GM18907 (cell line): Measurements from ENCODE around the gene EDA.
"Not testable (repeated sequence)": the region's sequence is repeated elsewhere in the genome, so short reads cannot be mapped to it uniquely, and the experiment has no call there.

Experiments
- ATAC-seq: cut with Tn5 transposase; IDR thresholded peaks from one replicate; pipeline ENCODE4 v1.9.1; 2021; ENCODE audit warnings: mild to moderate bottlenecking, moderate library complexity; ENCODE audit not compliant: unreplicated experiment

EDA gene

DNA sequence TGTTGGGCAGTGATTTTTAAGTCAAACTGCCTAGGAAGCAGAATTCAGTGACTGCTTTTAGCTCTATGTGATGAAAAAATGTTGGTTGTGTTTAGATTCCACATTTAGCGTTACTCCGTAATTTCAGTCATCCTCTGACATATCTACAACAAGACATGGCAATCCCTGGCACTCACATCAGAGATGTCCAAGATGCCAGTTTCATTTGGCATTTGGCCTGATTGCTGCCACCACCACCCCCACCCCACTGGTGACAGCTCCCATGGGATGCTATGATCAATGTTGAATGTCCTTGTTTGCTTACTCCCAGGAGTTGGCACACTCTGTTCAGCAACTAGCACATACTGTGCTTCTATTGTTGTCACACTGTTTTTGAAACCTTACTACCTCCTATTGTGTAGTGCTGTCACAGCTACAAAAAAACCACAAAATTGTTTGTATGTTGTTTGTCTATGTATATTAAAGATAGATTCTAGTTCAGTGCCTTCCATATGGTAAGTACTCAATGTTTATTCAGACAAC, 332.4 kb downstream of the EDA start:
- ATAC-seq = no peak

DNA sequence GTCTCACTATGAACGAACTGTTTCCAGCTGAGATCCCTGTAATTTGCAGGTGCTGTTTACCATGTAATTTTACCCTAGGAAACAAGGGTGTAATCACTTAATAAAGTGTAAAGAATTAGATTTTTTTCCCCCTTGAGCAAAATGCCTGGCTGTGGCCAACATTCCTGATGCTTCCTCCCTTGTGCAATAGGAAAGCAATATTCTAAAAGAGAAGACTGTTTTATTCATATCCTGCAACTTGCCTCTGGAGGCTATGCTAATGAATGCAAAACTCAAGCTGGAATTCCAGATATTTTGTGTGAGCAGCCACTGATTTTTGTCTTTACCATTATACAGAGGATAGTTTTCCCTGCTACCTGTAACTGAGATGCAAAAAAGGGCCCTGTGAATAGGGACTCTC, 335.8 kb downstream of the EDA start:
- no peak for ATAC-seq

DNA sequence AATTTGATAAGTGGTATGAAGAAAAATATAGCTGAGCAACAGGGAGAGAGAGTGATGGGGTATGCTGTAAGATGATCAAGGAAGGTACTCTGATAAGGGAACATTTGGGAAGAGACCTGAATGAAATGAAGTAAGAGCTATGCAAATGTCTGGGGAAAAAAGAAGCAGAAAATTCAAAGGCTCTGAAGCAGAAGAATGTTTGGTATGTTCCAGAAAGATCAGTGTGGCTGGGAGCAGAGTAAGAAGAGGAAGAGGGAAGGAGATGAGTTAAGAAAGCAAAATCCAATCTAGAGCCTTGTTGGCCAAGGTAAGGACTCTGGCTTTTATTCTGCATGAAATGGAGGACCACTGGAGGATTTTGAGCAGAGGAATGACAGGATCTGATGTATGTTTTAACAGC, 343.8 kb downstream of the EDA start:
- no peak for ATAC-seq

DNA sequence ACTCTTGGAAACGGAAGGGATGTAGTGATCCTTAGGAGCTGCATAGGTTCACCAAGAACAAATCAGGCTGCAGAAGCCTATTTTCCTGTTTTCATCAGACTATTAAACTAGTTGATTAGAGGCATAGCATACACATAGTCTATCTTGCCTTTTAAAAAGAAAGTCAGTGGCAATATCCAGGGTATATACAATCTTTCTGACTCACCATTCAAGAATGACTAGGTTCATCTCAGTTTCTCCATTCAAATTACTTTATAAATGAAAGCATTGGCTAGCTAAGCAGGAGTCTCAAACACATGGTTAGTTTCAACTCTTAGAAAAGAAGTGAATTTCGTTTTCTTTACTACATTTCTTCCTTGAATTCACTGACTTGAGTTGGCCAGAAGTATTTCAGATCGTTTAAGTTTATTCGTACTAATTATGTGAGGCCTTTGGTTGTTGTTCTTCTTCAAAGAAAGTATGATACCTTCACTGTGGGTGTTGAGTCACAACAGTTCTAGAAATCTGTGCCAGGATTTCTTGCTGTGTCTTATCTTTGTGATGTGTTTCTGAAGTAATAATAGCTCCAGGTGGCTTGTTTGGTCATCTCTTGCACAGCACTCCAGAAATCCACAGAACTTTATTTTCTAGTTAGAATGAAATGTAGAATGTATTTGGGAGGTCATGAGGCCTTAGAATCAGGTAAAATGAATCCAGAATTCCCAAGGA, 345.6 kb downstream of the EDA start:
- ATAC-seq = no peak

DNA sequence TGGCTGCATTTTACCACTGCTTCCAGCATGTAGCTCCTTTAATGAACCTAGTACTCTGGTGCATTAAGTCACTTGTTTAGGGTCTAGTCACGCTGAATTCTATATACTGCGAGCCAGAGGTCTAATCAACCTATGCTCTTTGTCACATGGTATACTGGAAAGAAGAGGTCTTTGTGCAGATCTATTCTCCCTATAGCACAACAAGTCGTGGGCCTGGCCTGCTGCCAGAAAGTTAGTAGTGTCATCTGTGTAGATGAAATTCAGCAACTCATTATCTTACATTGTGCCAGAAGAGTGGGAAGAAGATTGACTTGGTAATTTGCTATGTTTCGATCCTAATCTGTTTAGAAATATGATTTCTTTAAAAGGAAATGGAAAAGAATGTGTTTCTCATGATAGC, 353.0 kb downstream of the EDA start:
- ATAC-seq = no peak

DNA sequence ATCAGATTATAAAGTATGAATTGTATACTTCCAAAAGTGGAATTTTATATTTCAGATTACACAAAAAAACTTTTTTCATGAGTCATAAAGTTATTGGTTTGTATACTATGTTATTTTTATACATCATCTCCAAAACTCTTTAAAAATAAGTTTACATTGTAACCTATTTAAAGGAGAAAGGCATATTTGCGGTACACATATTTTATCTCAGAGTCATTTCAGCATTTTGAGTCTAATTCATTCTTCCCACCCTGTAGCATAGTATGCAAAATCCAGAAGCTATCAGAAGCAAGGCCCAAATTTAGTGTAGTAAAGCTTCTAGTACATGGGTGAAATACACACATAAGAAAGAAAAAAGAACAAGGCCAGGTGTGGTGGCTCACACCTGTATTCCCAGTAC, 353.5 kb downstream of the EDA start:
- ATAC-seq = no peak

DNA sequence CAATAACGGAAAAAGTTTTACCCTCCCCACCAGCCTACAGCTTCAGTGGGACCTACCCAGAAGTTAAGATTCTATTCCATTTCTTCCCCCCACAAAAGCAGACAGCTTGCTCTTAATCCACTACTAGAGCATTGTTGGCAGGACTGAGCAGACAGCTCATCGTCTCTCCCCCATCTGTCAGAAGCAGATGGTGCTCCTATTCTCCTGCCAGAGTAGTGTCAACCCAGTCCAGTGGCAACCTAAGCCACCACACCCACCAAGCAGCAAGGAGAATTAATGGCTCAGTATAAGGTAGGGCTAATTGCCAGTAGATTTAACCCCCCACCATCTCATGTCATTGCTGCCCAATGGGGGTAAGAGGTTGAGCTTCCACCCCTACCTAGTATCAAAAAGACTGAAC, 371.8 kb downstream of the EDA start:
- ATAC-seq = no peak

DNA sequence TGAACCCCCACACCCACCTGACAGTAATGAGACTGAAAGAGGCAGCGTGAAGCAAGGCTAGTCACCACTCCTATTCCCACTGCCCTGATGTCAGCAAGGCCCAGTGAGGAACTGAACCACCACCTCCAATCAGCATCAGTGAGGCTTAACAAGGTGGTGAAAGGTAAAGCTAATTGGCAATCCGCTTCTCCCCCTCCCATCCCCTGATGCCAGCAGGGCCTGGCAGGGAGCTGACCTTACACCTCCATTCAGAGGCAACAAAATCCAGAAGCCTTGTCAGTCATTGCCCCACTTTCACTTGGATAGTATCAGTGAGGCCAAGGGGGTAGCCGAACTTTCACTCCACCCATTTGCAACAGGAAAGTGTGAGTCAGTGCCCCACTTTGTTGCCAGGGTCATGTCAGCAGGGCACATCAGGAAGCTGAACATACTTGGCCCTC, 373.1 kb downstream of the EDA start:
- no peak for ATAC-seq

DNA sequence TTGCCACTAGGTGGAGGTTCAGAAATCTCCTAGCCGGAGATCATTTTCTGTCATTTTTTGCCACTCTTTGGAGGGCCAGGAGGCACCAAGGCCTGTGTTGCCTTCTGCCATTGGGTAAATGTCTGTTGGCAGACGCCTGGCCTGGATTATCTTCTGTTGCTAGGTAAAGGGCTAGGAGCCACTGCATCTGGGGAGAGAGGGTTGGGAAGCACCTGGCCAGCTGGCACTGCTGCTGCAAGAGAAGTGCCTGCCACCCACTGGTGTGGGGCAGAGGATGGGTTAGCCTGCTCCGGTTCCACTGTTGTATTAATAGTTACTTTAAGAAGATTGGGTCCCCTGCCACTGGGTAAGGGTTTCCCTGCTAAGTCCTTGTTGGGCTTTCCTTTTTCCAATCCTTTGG, 375.8 kb downstream of the EDA start:
- no peak for ATAC-seq

DNA sequence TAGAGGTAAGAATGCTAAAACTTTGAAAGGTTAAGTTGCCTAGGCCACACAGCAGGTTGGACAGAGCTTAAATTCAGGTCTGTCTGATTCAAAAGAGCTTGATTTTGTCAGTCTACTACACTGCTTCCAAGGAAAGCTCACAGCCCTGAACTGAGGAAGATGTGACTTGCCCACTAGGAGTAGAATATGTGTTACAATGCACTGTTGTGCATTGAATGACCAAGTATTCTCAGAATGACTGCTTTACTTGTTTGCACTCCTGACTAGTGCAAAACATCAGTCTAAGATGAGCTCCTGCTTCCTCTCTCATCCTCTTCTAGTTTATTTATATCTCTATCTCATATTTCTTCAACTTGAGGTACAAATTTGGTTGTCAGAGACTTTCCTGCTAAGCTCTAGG, 377.6 kb downstream of the EDA start:
- no peak for ATAC-seq

DNA sequence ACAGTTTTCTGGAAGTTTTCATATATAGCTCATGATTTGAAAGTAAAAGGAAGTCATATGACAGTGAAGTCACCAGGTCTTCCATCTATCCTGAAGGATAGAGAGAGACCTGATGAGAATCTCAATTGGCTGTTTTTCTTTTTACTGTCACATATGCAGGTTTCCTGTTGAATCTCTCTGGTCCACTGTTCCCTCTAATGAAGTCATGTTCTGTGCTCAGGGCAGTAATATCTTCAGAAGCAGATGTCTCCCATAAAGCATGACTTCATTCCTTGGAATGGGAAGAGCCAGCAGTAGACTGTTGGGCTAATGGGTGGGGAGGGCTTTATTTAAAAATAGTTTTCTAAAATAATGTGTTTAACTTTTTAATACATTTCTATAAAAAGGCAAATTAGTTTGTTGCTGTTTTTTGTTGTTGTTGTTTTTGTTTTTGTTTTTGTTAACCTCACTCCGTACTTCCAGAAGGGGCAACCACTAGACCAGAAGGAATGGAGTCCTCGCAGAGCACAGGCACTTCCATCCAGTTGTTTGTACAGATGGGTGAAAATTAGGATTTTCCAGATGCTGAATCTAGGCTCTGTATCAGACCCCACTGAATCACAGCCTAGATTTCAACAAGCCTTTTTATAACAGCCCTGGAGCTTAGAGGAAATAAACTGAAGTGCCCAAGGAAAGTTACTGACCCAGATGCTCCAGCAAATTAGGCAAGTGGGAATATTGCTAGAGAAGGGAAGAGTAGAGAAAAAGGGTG, 379.6 kb downstream of the EDA start:
- ATAC-seq = no peak

DNA sequence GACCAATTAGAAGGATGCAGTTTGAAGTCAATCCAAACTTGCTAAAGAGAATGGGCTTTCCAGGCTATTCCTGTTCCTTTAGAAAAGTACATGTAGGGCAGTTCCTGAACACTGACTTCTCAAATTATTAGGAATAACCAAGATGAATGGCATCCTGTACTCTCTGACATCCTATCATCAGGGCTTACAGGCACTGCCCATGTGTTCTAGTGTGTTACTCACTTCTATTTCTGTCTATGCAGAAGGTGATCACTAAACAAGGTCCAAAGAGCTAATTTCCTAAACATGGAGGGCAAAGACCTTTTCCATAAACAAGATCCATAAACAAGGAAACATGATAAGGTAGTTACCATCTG, 380.2 kb downstream of the EDA start:
- no peak for ATAC-seq

DNA sequence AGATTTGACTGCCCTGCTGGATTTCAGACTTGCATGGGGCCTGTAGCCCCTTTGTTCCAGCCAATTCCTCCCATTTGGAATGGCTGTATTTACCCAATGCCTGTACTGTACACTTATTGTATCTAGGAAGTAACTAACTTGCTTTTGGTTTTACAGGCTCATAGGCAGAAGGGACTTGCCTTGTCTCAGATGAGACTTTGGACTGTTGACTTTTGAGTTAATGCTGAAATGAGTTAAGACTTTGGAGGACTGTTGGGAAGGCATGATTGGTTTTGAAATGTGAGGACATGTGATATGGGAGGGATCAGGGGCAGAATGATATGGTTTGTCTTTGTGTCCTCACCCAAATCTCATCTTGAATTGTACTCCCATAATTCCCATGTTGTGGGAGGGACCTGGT, 382.4 kb downstream of the EDA start:
- not testable (repeated sequence) for ATAC-seq

DNA sequence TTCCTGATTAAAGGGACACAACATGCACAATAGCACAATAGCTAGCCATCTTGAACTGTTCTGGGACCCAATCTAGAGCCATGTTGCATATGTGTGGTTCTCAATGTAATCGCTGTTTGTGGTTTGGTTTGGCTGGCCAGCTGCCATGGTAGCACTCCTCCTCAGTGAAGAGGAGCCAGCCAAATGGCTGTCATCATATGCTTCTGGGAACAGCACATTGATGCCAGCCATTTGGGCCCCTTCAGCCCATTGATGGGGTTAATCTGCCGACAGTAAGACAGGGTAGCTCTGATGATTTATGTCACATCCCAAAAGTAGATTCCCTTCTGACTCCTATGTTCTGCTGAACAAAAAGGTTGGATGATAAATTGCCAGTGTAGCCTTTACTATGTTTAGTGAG, 385.4 kb downstream of the EDA start:
- no peak for ATAC-seq

DNA sequence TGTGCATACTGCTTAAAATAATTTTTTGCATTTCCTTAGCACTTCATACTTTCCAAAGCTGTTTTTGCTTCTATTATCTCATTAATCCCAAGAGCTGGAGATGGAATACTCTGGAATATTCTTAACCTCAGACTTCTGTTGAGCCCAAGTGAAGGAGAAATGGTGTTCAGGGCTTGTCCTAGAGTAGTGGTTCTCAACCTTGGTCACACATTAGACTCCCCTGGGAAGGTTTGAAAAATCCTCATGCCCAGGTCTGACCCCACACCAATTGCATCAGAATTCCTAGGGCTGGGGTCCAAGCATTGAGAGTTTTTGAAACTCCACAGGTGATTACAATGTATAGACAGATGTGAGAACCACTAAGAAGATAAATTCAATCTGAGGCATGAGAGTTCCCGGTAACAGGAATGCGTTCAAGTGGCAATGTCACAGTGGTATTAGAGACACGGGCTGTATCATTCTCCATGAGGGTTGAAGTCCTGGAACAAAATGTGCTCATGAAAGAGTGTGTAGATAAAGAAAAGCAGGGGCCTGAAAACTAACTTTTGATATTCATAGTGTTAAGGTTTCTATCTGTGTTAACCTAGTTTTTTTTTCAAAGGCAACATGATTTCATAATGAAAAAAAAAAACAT, 385.9 kb downstream of the EDA start:
- ATAC-seq = no peak

DNA sequence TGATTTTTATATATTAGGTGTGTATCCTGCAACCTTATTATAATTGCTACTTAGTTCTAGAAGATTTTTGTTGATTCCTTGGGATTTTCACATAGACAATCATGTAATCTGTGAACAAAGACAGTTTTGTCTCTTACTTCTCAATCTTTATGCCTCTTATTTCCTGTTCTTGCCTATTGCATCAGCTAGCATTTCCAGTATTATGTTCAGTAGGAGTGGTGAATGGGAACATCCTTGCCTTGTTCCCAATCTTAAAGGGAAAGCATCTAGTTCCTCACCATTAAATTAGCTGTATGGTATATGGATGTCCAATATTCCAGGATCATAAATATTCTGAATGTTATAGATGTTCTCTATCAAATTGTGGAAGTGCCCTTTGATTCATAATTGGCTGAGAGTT, 392.0 kb downstream of the EDA start:
- no peak for ATAC-seq

DNA sequence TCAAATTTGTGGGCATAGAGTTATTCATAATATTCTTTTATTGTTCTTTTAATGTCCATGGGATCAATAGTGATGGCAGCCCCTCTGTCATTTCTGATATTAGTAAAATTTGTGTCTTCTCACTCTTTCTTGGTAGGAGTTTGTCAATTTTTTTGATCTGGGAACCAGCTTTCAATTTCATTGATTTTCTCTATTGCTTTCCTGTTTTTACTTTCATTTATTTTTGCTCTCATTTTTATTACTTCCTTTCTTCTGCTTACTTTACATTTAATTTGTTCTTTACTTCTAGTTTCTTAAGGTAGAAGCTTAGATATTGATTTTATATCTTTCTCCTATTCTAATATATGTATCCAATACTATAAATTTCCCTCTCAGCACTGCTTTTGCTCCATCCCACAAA, 393.1 kb downstream of the EDA start:
- no peak for ATAC-seq

DNA sequence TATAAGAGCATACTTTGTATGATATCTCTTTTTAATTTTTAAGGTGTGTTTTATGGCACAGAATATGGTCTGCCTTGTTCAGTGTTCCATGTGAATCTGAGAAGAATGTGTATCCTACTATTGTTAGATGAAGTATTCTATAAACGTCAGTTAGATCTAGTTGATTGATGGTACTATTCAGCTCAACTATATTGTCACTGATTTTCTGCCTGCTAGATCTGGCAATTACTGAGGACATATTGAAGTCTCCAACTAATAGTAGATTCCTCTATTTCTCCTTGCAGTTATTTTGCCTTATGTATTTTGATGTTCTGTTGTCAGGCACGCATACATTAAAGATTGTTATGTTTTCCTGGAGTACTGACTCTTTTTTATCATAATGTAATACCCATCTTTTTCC, 394.1 kb downstream of the EDA start:
- no peak for ATAC-seq

DNA sequence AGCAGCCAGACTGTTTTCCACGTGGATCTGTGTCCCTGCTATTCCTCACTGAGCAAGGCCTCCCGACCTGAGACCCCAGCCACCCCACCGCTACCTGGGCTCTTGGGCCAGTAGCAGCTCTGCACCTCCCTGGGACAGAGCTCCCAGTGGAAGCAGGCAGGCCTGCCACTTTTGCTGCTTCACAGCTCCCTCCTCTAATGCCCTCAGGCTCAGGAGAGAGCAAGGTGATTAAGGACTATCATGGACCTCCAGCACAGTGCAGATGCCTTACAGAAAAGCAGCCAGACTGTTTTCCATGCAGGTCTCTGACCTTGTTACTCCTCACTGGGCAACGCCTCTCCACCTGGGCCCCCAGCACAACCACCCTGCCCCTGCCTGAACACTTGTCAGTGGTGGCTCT, 396.8 kb downstream of the EDA start:
- no peak for ATAC-seq

DNA sequence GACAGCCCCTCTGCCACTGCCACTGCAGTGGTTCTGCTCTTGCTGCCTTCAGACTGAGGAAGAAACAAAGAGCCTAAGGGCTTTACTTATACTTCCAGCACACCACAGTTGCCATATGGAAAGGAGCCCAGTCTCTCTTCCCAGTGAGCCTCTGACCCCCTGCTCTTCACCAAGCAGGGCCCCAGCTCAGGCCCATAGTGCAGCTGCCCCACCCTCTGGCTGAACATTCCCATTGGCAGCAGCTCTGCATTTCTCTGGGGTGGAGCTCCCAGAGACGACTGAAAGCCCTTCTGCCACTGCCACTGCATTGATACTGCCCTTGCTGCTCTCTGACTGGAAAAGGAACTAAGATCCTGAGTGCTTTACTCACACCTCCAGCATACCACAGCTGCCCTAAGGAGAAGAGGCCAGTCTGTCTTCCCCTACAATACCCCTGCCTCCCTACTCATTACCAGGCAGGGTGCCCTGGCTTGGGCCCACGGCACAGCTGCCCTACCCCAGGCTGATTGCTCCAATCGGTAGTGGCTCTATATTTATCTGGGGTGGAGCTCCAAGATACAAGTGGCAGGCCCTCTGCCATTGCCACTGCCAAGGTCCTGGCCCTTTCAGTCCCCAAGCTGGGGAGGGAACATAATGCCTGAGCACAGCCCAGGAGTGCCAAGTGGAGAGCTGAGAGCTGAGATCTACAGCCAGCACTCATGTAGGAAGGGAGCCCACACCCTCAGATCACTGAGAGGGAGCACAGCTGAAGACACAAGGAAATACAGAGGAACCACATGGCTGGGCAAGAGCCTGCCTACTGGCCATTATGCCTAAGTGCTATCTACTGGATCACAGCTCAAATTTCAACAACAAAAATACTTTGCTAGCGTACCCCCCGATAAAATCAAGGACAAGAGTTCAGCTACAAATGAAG, 397.8 kb downstream of the EDA start:
- ATAC-seq = no peak

DNA sequence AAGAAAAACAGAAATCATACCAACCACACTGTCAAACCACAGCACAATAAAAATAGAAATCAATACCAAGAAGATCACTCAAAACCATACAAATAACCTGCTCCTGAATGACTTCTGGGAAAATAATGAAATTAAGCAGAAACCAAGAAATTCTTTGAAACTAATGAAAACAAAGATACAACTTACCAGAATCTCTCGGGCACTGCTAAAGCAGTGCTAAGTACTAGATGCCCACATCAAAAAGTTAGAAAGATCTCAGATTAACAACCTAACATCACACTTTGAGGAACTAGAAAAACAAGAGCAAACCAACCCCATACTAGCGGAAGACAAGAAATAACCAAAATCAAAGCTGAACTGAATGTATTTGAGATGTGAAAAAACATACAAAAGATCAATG, 400.6 kb downstream of the EDA start:
- ATAC-seq = no peak
